Caco-2 (cell line): ENCODE data around the gene AFF4. TPM values are rescaled to one million over a fixed set of nuclear protein-coding genes. Genes with fewer than 3 reads are reported as not detected.

ENCODE experiments used
- BruUV-seq: library from RNA; stranded (reverse); fragments of 400-500 nt; replicated peaks from 2 replicates; lab custom pipeline; 2021; lab: Mats Ljungman, UMichigan
- CTCF ChIA-PET: fragments of 300-600 bp; sonication (Branson Sonifier 250); formaldehyde crosslinking; loops from one replicate; lab custom pipeline; 2022; ENCODE audit warnings: antibody characterized with exemption; lab: Charles Lee
- POLR2A ChIA-PET: fragments of 300-600 bp; sonication (Branson Sonifier 250); formaldehyde crosslinking; loops from one replicate; lab custom pipeline; 2022; ENCODE audit warnings: antibody characterized with exemption; lab: Charles Lee
- DNase-seq, 2 experiments: peaks; one replicate each; pipeline versions ENCODE4 v3.0.0 to v3.0.0-alpha.2; 2020 to 2022
- H3K27me3 ChIP-seq: replicated peaks from 2 replicates; pipeline ENCODE4 v1.6.0; 2011; ENCODE audit warnings: low read length; ENCODE audit not compliant: control insufficient read depth, insufficient read depth
- H3K36me3 ChIP-seq: 2 replicates; pipeline ENCODE4 v1.5.1; 2011; ENCODE audit warnings: low read length; ENCODE audit not compliant: control insufficient read depth, insufficient read depth
- H3K4me1 ChIP-seq: fragments of 250-450 bp; sonication (Bioruptor Pico); 2 replicates; pipeline ENCODE4 v1.5.1; 2020; ENCODE audit warnings: mild to moderate bottlenecking
- H3K4me3 ChIP-seq: 2 replicates; pipeline ENCODE4 v1.5.1; 2011; ENCODE audit warnings: low read depth, mild to moderate bottlenecking, control low read depth, low read length
- H3K9me3 ChIP-seq: fragments of 250-450 bp; sonication (Bioruptor Pico); 2 replicates; pipeline ENCODE4 v1.5.1; 2020; ENCODE audit warnings: mild to moderate bottlenecking, moderate library complexity
- H3K27ac Mint-ChIP-seq: one replicate; pipeline ENCODE4 v1.8.0; 2022; ENCODE audit warnings: mixed read lengths; ENCODE audit not compliant: unreplicated experiment
- H3K27me3 Mint-ChIP-seq: one replicate; pipeline ENCODE4 v1.8.0; 2022; ENCODE audit warnings: mixed read lengths; ENCODE audit not compliant: insufficient read depth, unreplicated experiment
- H3K36me3 Mint-ChIP-seq: one replicate; pipeline ENCODE4 v1.8.0; 2022; ENCODE audit warnings: mild to moderate bottlenecking, mixed read lengths; ENCODE audit not compliant: insufficient read depth, unreplicated experiment
- H3K4me1 Mint-ChIP-seq: one replicate; pipeline ENCODE4 v1.8.0; 2022; ENCODE audit warnings: low read depth, mixed read lengths; ENCODE audit not compliant: unreplicated experiment
- H3K4me3 Mint-ChIP-seq: one replicate; pipeline ENCODE4 v1.8.0; 2022; ENCODE audit warnings: mild to moderate bottlenecking, moderate library complexity, mixed read lengths; ENCODE audit not compliant: unreplicated experiment
- H3K9me3 Mint-ChIP-seq: one replicate; pipeline ENCODE4 v1.8.0; 2022; ENCODE audit warnings: mixed read lengths; ENCODE audit not compliant: unreplicated experiment
- CTCF ChIP-seq, 2 experiments: fragments of 200-600 bp in 1 of 2; IDR thresholded peaks; 1 replicate in 1 of 2; 2 replicates in 1 of 2; pipeline versions ENCODE4 v1.5.1 to v1.8.0; 2011 to 2022; ENCODE audit warnings: antibody characterized with exemption in 1 of 2, control low read depth in 1 of 2, inconsistent platforms in 1 of 2, low read depth in 1 of 2, low read length in 1 of 2, mild to moderate bottlenecking in 1 of 2, moderate library complexity in 1 of 2; ENCODE audit not compliant: insufficient read depth in 1 of 2, severe bottlenecking in 1 of 2, unreplicated experiment in 1 of 2
- intact Hi-C: fragments of 100-400 bp; cut with micrococcal nuclease; formaldehyde crosslinking; loops from one replicate; pipeline ENCODE4 v1.10.0; 2022; ENCODE audit not compliant: unreplicated experiment
- total RNA-seq: library from RNA; stranded (reverse); gene quantifications from 2 replicates; pipeline ENCODE4 v1.2.3, GENCODE V29; 2022

AFF4 gene
- total RNA-seq, 1 experiment from 2014 or later = 63.9 TPM

GRCh38 chr5:132877938-132878337 is 85.5 kb downstream of the AFF4 start:
- H3K27me3 ChIP-seq = no peaks in the 10 kb centered on the region
- ChIA-PET CTCF (no interaction called here), POLR2A (interaction anchor here (0.6 kb wide), 1 partner anchor 1972 kb away, joined by 4 read pairs; no protein-coding TSS in a partner anchor)
- Mint-ChIP-seq H3K4me1 (peaks cover 14% of the 10 kb centered on the region), H3K27me3 (no peaks in the 10 kb centered on the region), H3K36me3 (peaks cover 76% of the 10 kb centered on the region), H3K27ac (no peak overlapping the region), H3K9me3 (no peaks in the 10 kb centered on the region), H3K4me3 (no peak overlapping the region)
- intact Hi-C loops = no loop called here
- TF ChIP-seq CTCF (IDR thresholded peaks at IDR 0.05; ENCODE audit: insufficient read depth in 1 of 2, low read depth in 1 of 2, low read length in 1 of 2, severe bottlenecking in 1 of 2, unreplicated experiment in 1 of 2) = no peak
- no peak for DNase-seq
- BruUV-seq = no TSS peak
- no peak overlapping the region for H3K4me3 ChIP-seq
- peaks cover 5% of the 10 kb centered on the region for H3K36me3 ChIP-seq
- H3K9me3 ChIP-seq = no peaks in the 10 kb centered on the region
- H3K4me1 ChIP-seq = peaks cover 24% of the 10 kb centered on the region

- ChIA-PET CTCF (no interaction called here), POLR2A (interaction anchor here (0.6 kb wide), 1 partner anchor 1973 kb away, joined by 4 read pairs; no protein-coding TSS in a partner anchor)
- no peak for DNase-seq
- BruUV-seq = no TSS peak
- Mint-ChIP-seq H3K27ac (no peak overlapping the region), H3K9me3 (no peaks in the 10 kb centered on the region), H3K36me3 (peaks cover 76% of the 10 kb centered on the region), H3K4me3 (no peak overlapping the region), H3K4me1 (peaks cover 18% of the 10 kb centered on the region), H3K27me3 (no peaks in the 10 kb centered on the region)
- intact Hi-C loops = no loop called here
- peaks cover 5% of the 10 kb centered on the region for H3K36me3 ChIP-seq
- peaks cover 29% of the 10 kb centered on the region for H3K4me1 ChIP-seq
- no peak for TF ChIP-seq CTCF (IDR thresholded peaks at IDR 0.05; ENCODE audit: insufficient read depth in 1 of 2, low read depth in 1 of 2, low read length in 1 of 2, severe bottlenecking in 1 of 2, unreplicated experiment in 1 of 2)
- no peaks in the 10 kb centered on the region for H3K27me3 ChIP-seq
- H3K9me3 ChIP-seq = no peaks in the 10 kb centered on the region
- no peak overlapping the region for H3K4me3 ChIP-seq
These were observed 86.0 kb downstream of the AFF4 start for GRCh38 chr5:132877466-132877865.

GRCh38 chr5:132876020-132876759 is 87.2 kb downstream of the AFF4 start:
- POLR2A ChIA-PET = no interaction called here

More at GRCh38 chr5:132876020-132876759, 87.2 kb downstream of the AFF4 start:
- Mint-ChIP-seq H3K27me3 (no peaks in the 10 kb centered on the region), H3K27ac (no peak overlapping the region), H3K4me3 (no peak overlapping the region), H3K36me3 (peaks cover 76% of the 10 kb centered on the region), H3K9me3 (no peaks in the 10 kb centered on the region), H3K4me1 (peaks cover 26% of the 10 kb centered on the region)
- DNase-seq = no peak
- no peak for TF ChIP-seq CTCF (IDR thresholded peaks at IDR 0.05; ENCODE audit: insufficient read depth in 1 of 2, low read depth in 1 of 2, low read length in 1 of 2, severe bottlenecking in 1 of 2, unreplicated experiment in 1 of 2)
- Histone ChIP-seq H3K36me3 (peaks cover 8% of the 10 kb centered on the region), H3K27me3 (no peaks in the 10 kb centered on the region), H3K9me3 (no peaks in the 10 kb centered on the region), H3K4me1 (peaks cover 41% of the 10 kb centered on the region), H3K4me3 (no peak overlapping the region)
- BruUV-seq = no TSS peak
- CTCF ChIA-PET = no interaction called here
- intact Hi-C loops = no loop called here
